K562 (cell line): ENCODE measurements around the gene TCEANC2.
A peak's percentile ranks its signal among the peaks of the same experiment; 100 is the strongest.

Experiments used
- MYC ChIP-seq, 2 experiments: fragments of 250-450 bp in 1 of 2; sonication (Bioruptor Pico) in 1 of 2; IDR thresholded peaks; 2 replicates each; pipeline versions ENCODE4 v1.5.1 to v1.6.1; 2012 to 2021; ENCODE audit warnings: low read depth in 2 of 2, borderline replicate concordance in 1 of 2, improper control_type of control experiment in 1 of 2, low read length in 1 of 2, mild to moderate bottlenecking in 1 of 2, moderate library complexity in 1 of 2
- TF ChIP-seq, protein P1 (sequence below), 3 experiments: IDR thresholded peaks in 2 of 3; conservative IDR thresholded peaks in 1 of 3; 2 replicates each; pipeline ENCODE4 v1.5.1; 2011 to 2012; ENCODE audit warnings: low read length in 3 of 3, mild to moderate bottlenecking in 3 of 3, control low read depth in 2 of 3, improper control_type of control experiment in 1 of 3, inconsistent platforms in 1 of 3, low read depth in 1 of 3, mixed read lengths in 1 of 3, moderate library complexity in 1 of 3; ENCODE audit not compliant: insufficient read depth in 2 of 3
- TF ChIP-seq, protein P2 (sequence below): IDR thresholded peaks from 3 replicates; pipeline ENCODE4 v1.6.1; 2011; ENCODE audit warnings: borderline replicate concordance, mild to moderate bottlenecking; ENCODE audit not compliant: insufficient read length, insufficient read depth

DNA sequence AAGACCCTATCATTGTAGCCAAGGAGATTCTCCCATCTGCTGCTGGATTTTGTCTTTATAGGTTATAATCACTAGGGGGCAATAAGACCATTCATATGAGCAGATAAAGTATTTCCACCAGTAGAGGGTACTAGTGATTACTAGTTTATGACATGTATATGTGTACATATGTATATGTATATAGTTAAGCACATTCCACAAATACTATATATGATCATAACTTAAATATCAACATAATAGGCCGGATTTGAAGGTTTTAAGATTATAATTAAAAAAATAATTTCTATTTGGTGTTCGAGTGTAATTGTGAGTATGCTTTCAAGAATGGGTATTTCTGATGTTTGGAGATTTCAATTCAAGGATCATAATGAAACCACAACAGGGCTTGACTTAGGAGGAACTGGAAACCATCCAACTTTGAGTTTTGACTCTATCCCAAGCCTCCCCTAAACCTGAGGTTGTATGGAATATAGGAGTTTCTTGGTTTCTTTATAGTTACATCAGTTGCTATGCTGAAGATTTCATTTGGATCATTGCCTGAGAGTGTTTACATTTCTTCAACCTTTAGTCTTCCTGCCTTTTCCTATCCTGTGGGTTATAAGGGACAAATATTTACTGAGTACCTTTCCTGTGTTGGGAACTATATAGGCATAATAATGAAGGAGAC, 16.9 kb downstream of the TCEANC2 start:
- TF ChIP-seq, protein P1, sequence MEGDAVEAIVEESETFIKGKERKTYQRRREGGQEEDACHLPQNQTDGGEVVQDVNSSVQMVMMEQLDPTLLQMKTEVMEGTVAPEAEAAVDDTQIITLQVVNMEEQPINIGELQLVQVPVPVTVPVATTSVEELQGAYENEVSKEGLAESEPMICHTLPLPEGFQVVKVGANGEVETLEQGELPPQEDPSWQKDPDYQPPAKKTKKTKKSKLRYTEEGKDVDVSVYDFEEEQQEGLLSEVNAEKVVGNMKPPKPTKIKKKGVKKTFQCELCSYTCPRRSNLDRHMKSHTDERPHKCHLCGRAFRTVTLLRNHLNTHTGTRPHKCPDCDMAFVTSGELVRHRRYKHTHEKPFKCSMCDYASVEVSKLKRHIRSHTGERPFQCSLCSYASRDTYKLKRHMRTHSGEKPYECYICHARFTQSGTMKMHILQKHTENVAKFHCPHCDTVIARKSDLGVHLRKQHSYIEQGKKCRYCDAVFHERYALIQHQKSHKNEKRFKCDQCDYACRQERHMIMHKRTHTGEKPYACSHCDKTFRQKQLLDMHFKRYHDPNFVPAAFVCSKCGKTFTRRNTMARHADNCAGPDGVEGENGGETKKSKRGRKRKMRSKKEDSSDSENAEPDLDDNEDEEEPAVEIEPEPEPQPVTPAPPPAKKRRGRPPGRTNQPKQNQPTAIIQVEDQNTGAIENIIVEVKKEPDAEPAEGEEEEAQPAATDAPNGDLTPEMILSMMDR (IDR thresholded peaks at IDR 0.05 in 2 of 3, conservative IDR thresholded peaks at IDR 0.05 in 1 of 3; ENCODE audit: insufficient read depth in 2 of 3, low read depth in 1 of 3, low read length in 3 of 3), result peak; percentile 79 to 100 (median 99)
- TF ChIP-seq MYC (IDR thresholded peaks at IDR 0.05; ENCODE audit: low read depth, low read length), result no peak
- no peak for TF ChIP-seq MYC (CRISPR knock-in tag; IDR thresholded peaks at IDR 0.05; ENCODE audit: borderline replicate concordance, low read depth)
- TF ChIP-seq, protein P2, sequence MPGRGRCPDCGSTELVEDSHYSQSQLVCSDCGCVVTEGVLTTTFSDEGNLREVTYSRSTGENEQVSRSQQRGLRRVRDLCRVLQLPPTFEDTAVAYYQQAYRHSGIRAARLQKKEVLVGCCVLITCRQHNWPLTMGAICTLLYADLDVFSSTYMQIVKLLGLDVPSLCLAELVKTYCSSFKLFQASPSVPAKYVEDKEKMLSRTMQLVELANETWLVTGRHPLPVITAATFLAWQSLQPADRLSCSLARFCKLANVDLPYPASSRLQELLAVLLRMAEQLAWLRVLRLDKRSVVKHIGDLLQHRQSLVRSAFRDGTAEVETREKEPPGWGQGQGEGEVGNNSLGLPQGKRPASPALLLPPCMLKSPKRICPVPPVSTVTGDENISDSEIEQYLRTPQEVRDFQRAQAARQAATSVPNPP, result no peak
